HEK293 (cell line): ENCODE data around the gene ORAI2.
A peak's percentile ranks its signal among the peaks of the same experiment; 100 is the strongest.

ENCODE experiments used
- FEZF1 ChIP-seq: fragments of 450-650 bp; formaldehyde crosslinking; IDR thresholded peaks from 2 replicates; pipeline ENCODE4 v1.5.1; 2016; ENCODE audit warnings: missing biosample characterization, missing genetic modification characterization
- GLI4 ChIP-seq: fragments of 450-650 bp; formaldehyde crosslinking; IDR thresholded peaks from 2 replicates; pipeline ENCODE4 v1.5.1; 2016; ENCODE audit warnings: missing biosample characterization, missing genetic modification characterization
- GLIS2 ChIP-seq: fragments of 450-650 bp; formaldehyde crosslinking; IDR thresholded peaks from 2 replicates; pipeline ENCODE4 v1.5.1; 2016; ENCODE audit warnings: missing biosample characterization, missing genetic modification characterization
- HIC1 ChIP-seq: fragments of 450-650 bp; formaldehyde crosslinking; IDR thresholded peaks from 2 replicates; pipeline ENCODE4 v1.5.1; 2016; ENCODE audit warnings: missing biosample characterization, missing genetic modification characterization
- IKZF3 ChIP-seq: fragments of 450-650 bp; IDR thresholded peaks from 2 replicates; pipeline ENCODE4 v1.5.0; 2018; ENCODE audit warnings: missing biosample characterization, mild to moderate bottlenecking, missing genetic modification characterization, moderate library complexity
- KLF10 ChIP-seq: fragments of 450-650 bp; IDR thresholded peaks from 2 replicates; pipeline ENCODE4 v1.5.1; 2018; ENCODE audit warnings: missing biosample characterization, mild to moderate bottlenecking, missing genetic modification characterization
- SP2 ChIP-seq: fragments of 450-650 bp; formaldehyde crosslinking; IDR thresholded peaks from 2 replicates; pipeline ENCODE4 v1.5.1; 2016; ENCODE audit warnings: missing biosample characterization, missing genetic modification characterization
- ZBTB26 ChIP-seq: fragments of 450-650 bp; formaldehyde crosslinking; optimal IDR thresholded peaks from 2 replicates; pipeline ENCODE3; 2016; ENCODE audit warnings: missing biosample characterization, mild to moderate bottlenecking, missing genetic modification characterization
- ZBTB49 ChIP-seq: fragments of 450-650 bp; formaldehyde crosslinking; IDR thresholded peaks from 2 replicates; pipeline ENCODE4 v1.5.1; 2016; ENCODE audit warnings: missing biosample characterization, missing genetic modification characterization, low read depth
- ZBTB6 ChIP-seq: fragments of 450-650 bp; formaldehyde crosslinking; IDR thresholded peaks from 2 replicates; pipeline ENCODE4 v1.5.1; 2017; ENCODE audit warnings: missing biosample characterization, missing genetic modification characterization
- ZEB2 ChIP-seq: fragments of 450-650 bp; formaldehyde crosslinking; IDR thresholded peaks from 2 replicates; pipeline ENCODE4 v1.5.1; 2016; ENCODE audit warnings: missing biosample characterization, missing genetic modification characterization
- ZNF10 ChIP-seq: fragments of 450-650 bp; formaldehyde crosslinking; IDR thresholded peaks from 2 replicates; pipeline ENCODE4 v1.5.1; 2017; ENCODE audit warnings: missing biosample characterization, missing genetic modification characterization
- ZNF132 ChIP-seq: fragments of 450-650 bp; formaldehyde crosslinking; IDR thresholded peaks from 2 replicates; pipeline ENCODE4 v1.5.1; 2017; ENCODE audit warnings: missing biosample characterization, missing genetic modification characterization, borderline replicate concordance
- ZNF280C ChIP-seq: fragments of 450-650 bp; formaldehyde crosslinking; IDR thresholded peaks from 2 replicates; pipeline ENCODE4 v1.5.1; 2016; ENCODE audit warnings: missing biosample characterization, missing genetic modification characterization
- ZNF335 ChIP-seq: fragments of 450-650 bp; formaldehyde crosslinking; conservative IDR thresholded peaks from 2 replicates; pipeline ENCODE4 v1.5.1; 2016; ENCODE audit warnings: missing biosample characterization, missing genetic modification characterization
- ZNF354C ChIP-seq: fragments of 450-650 bp; formaldehyde crosslinking; IDR thresholded peaks from 2 replicates; pipeline ENCODE4 v1.5.1; 2016; ENCODE audit warnings: missing biosample characterization, missing genetic modification characterization, low read depth, borderline replicate concordance
- ZNF394 ChIP-seq: fragments of 450-650 bp; formaldehyde crosslinking; IDR thresholded peaks from 2 replicates; pipeline ENCODE4 v1.5.1; 2016; ENCODE audit warnings: missing biosample characterization, missing genetic modification characterization, mild to moderate bottlenecking, moderate library complexity, borderline replicate concordance
- ZNF416 ChIP-seq: fragments of 450-650 bp; formaldehyde crosslinking; IDR thresholded peaks from 2 replicates; pipeline ENCODE4 v1.5.1; 2016; ENCODE audit warnings: missing biosample characterization, missing genetic modification characterization
- ZNF600 ChIP-seq: fragments of 450-650 bp; formaldehyde crosslinking; IDR thresholded peaks from 2 replicates; pipeline ENCODE4 v1.5.1; 2016; ENCODE audit warnings: missing biosample characterization, missing genetic modification characterization
- ZNF658 ChIP-seq: fragments of 450-650 bp; formaldehyde crosslinking; IDR thresholded peaks from 2 replicates; pipeline ENCODE4; 2016; ENCODE audit warnings: missing biosample characterization, missing genetic modification characterization
- ZNF785 ChIP-seq: fragments of 450-650 bp; formaldehyde crosslinking; IDR thresholded peaks from 2 replicates; pipeline ENCODE4 v1.5.1; 2016; ENCODE audit warnings: missing biosample characterization, missing genetic modification characterization
- ZXDB ChIP-seq: fragments of 450-650 bp; formaldehyde crosslinking; IDR thresholded peaks from 2 replicates; pipeline ENCODE4 v1.5.1; 2016; ENCODE audit warnings: missing biosample characterization, missing genetic modification characterization
- TF ChIP-seq, protein P1 (sequence below): fragments of 450-650 bp; formaldehyde crosslinking; IDR thresholded peaks from 2 replicates; pipeline ENCODE4 v1.5.1; 2017; ENCODE audit warnings: missing biosample characterization, missing genetic modification characterization
- TF ChIP-seq, protein P2 (sequence below): fragments of 450-650 bp; IDR thresholded peaks from 2 replicates; pipeline ENCODE4 v1.5.1; 2018; ENCODE audit warnings: missing biosample characterization, missing genetic modification characterization

ORAI2 gene

GRCh38 chr7:102431617-102432298 is 1.6 kb upstream of the ORAI2 start (continued):
- TF ChIP-seq ZNF394: no peak
- TF ChIP-seq, protein P1, sequence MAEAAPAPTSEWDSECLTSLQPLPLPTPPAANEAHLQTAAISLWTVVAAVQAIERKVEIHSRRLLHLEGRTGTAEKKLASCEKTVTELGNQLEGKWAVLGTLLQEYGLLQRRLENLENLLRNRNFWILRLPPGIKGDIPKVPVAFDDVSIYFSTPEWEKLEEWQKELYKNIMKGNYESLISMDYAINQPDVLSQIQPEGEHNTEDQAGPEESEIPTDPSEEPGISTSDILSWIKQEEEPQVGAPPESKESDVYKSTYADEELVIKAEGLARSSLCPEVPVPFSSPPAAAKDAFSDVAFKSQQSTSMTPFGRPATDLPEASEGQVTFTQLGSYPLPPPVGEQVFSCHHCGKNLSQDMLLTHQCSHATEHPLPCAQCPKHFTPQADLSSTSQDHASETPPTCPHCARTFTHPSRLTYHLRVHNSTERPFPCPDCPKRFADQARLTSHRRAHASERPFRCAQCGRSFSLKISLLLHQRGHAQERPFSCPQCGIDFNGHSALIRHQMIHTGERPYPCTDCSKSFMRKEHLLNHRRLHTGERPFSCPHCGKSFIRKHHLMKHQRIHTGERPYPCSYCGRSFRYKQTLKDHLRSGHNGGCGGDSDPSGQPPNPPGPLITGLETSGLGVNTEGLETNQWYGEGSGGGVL (tag by site-specific recombination): no peak
- TF ChIP-seq HIC1 (tag by site-specific recombination): peak; percentile 88; the same call in 1 of the 2 replicates
- no peak for TF ChIP-seq ZNF354C (tag by site-specific recombination)
- TF ChIP-seq KLF10 (tag by site-specific recombination): 0 out of 2 replicates have a peak, but pooled peaks have one; percentile 30
- no peak for TF ChIP-seq ZNF280C (tag by site-specific recombination)
- TF ChIP-seq ZBTB49 (tag by site-specific recombination): no peak
- TF ChIP-seq ZEB2 (tag by site-specific recombination): no peak
- no peak for TF ChIP-seq ZNF416 (tag by site-specific recombination)
- TF ChIP-seq IKZF3 (tag by site-specific recombination): 0 out of 2 replicates have a peak, but pooled peaks have one; percentile 20
- TF ChIP-seq, protein P2, sequence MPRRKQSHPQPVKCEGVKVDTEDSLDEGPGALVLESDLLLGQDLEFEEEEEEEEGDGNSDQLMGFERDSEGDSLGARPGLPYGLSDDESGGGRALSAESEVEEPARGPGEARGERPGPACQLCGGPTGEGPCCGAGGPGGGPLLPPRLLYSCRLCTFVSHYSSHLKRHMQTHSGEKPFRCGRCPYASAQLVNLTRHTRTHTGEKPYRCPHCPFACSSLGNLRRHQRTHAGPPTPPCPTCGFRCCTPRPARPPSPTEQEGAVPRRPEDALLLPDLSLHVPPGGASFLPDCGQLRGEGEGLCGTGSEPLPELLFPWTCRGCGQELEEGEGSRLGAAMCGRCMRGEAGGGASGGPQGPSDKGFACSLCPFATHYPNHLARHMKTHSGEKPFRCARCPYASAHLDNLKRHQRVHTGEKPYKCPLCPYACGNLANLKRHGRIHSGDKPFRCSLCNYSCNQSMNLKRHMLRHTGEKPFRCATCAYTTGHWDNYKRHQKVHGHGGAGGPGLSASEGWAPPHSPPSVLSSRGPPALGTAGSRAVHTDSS (tag by site-specific recombination): no peak
- TF ChIP-seq ZNF658 (tag by site-specific recombination): no peak
- TF ChIP-seq GLI4 (tag by site-specific recombination): no peak
- 0 out of 2 replicates have a peak, but pooled peaks have one; percentile 13 for TF ChIP-seq SP2 (tag by site-specific recombination)
- TF ChIP-seq GLIS2: peak; percentile 32; the same call in 1 of the 2 replicates
- TF ChIP-seq FEZF1 (tag by site-specific recombination): no peak
- TF ChIP-seq ZBTB26 (tag by site-specific recombination): no peak
- no peak for TF ChIP-seq ZBTB6 (tag by site-specific recombination)
- TF ChIP-seq ZNF785 (tag by site-specific recombination): no peak
- peak; percentile 70 for TF ChIP-seq ZNF335 (tag by site-specific recombination)
- peak; percentile 13; the same call in 1 of the 2 replicates for TF ChIP-seq ZXDB (tag by site-specific recombination)
- peak; percentile 93 for TF ChIP-seq ZNF600 (tag by site-specific recombination)
- TF ChIP-seq ZNF132: no peak
- peak; percentile 92 for TF ChIP-seq ZNF10 (tag by site-specific recombination)
